ENCODE data around the gene SMIM45.

The SMIM45 gene

DNA sequence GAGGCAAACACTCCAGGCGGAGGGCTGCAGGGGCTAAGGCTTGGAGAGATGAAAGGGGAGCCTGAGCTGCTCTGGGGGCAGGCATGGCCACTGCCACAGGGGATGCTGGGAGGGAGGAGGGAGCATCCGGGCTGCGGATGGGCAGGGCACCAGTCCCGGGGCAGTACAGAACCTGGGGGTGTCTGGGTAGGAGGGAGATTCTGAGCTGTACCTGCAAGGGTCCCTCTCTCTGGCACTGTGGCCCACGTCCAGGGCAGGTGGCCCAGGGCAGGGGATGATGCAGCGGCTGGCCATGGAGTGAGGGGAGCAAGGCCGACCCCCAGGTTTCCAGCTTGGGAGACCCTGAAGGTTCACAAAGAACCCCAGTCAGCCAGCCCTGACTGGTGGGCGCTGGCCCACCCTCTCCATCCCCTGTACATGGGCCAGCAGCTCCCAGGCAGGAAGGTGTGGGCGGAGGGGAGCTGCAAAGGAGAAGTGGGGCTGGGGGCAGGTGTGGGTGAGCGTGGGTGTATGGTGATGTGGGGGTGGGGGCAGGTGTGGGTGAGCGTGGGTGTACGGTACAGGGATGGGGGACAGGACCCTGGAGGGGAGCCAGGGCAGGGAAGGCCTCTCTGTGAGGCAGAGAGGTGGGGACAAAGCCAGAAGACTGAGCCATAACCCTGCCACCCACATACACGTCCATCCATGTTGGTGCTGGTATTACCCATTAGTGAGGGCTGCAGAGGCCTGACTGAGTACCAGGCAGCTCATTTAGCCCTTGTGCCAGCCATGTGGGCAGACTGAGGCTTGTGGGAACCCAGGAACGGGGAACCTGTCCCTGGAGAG lies 23.1 kb upstream of the SMIM45 start:
- Histone ChIP-seq H3K9ac (ENCODE audit: low read length) (no peak overlapping the region), H3K27me3 (ENCODE audit: low read depth, low read length) (peaks cover 13% of the 10 kb centered on the region), H3K4me1 (ENCODE audit: low read length) (peaks cover 66% of the 10 kb centered on the region), H4K20me1 (ENCODE audit: insufficient read depth, low read length) (no peaks in the 10 kb centered on the region), H3K4me3 (ENCODE audit: low read length) (no peak overlapping the region), H3K36me3 (replicated peaks; ENCODE audit: low read depth, low read length) (no peaks in the 10 kb centered on the region), H3K79me2 (ENCODE audit: low read length) (no peaks in the 10 kb centered on the region), H3K4me2 (ENCODE audit: low read length) (0 out of 2 replicates have a peak overlapping the region, but pooled peaks have one; percentile 3), H2AFZ (ENCODE audit: low read depth, low read length) (no peak overlapping the region), H3K9me3 (ENCODE audit: insufficient read depth, low read length) (no peaks in the 10 kb centered on the region), H3K27ac (ENCODE audit: low read length) (peak overlapping the region; percentile 33; the same call in 1 of the 2 replicates)
- TF ChIP-seq, protein P1, sequence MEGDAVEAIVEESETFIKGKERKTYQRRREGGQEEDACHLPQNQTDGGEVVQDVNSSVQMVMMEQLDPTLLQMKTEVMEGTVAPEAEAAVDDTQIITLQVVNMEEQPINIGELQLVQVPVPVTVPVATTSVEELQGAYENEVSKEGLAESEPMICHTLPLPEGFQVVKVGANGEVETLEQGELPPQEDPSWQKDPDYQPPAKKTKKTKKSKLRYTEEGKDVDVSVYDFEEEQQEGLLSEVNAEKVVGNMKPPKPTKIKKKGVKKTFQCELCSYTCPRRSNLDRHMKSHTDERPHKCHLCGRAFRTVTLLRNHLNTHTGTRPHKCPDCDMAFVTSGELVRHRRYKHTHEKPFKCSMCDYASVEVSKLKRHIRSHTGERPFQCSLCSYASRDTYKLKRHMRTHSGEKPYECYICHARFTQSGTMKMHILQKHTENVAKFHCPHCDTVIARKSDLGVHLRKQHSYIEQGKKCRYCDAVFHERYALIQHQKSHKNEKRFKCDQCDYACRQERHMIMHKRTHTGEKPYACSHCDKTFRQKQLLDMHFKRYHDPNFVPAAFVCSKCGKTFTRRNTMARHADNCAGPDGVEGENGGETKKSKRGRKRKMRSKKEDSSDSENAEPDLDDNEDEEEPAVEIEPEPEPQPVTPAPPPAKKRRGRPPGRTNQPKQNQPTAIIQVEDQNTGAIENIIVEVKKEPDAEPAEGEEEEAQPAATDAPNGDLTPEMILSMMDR (IDR thresholded peaks at IDR 0.05; ENCODE audit: low read depth, low read length), result no peak

DNA sequence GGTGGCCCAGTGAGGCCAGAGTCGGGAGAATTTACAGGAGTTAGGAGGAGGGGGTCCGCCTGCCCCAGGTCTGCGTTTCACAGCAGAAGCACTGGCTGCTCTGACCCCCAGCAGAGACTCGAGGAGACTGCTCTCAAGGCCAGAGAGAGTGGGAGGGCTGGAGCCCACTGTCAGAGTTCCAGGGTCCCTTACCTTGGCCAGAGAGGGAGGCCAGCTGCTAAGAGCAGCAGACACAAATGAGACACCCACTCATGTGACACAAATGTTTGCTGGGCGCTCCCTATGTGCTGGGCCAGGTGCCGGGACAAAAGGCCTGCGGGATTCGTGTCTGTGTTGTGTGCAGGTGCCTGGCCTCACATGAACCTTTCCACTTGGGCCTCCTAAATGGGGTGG lies 22.5 kb upstream of the SMIM45 start:
- peaks cover 71% of the 10 kb centered on the region for H3K4me1 ChIP-seq (ENCODE audit: low read length)
- TF ChIP-seq, protein P1 (IDR thresholded peaks at IDR 0.05; ENCODE audit: low read depth, low read length), result no peak
- TF ChIP-seq EZH2phosphoT487 (IDR thresholded peaks at IDR 0.05; ENCODE audit: low read depth), result no peak
- no peak overlapping the region for H3K9ac ChIP-seq (ENCODE audit: low read length)
- peaks cover 4% of the 10 kb centered on the region for H3K36me3 ChIP-seq (replicated peaks; ENCODE audit: low read depth, low read length)
- H3K4me2 ChIP-seq (ENCODE audit: low read length), result 0 out of 2 replicates have a peak overlapping the region, but pooled peaks have one; percentile 3
- H4K20me1 ChIP-seq (ENCODE audit: insufficient read depth, low read length), result no peaks in the 10 kb centered on the region
- peak overlapping the region; percentile 33; the same call in 1 of the 2 replicates for H3K27ac ChIP-seq (ENCODE audit: low read length)
- H3K79me2 ChIP-seq (ENCODE audit: low read length), result no peaks in the 10 kb centered on the region
- H3K4me3 ChIP-seq (ENCODE audit: low read length), result no peak overlapping the region
- H2AFZ ChIP-seq (ENCODE audit: low read depth, low read length), result no peak overlapping the region
- peaks cover 13% of the 10 kb centered on the region for H3K27me3 ChIP-seq (ENCODE audit: low read depth, low read length)
- H3K9me3 ChIP-seq (ENCODE audit: insufficient read depth, low read length), result no peaks in the 10 kb centered on the region

DNA sequence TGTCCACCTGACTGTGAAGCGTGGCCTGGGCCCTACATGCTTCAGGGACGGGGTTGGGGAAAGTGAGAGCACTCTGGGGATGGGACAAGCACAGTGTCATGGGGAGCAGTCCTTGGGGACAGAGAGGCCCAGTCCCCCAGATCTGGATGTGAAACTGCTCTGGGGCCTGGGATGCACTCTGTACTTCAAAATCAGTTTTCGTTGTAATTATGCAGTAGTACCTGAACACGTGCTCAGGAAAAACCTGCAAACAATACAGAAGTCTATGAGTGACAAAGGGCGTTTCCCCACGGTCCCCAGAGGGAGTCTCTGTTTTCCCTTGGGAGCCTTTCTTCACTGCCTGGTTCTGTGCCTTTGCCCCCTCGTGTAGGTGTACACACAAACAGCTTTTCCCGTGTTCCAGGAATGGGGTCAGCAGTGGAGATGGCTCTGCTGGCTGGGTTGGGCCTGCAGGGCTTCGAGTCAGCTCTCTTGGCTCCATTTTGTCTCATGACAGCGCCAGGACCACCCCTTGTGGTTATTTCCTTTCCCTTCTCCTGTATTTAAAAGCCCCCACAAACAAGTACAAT lies 20.2 kb upstream of the SMIM45 start:
- Histone ChIP-seq H4K20me1 (ENCODE audit: insufficient read depth, low read length) (no peaks in the 10 kb centered on the region; the same call in 1 of the 2 replicates), H3K4me2 (ENCODE audit: low read length) (peak overlapping the region; percentile 48), H2AFZ (ENCODE audit: low read depth, low read length) (no peak overlapping the region), H3K27ac (ENCODE audit: low read length) (peak overlapping the region; percentile 51), H3K4me3 (ENCODE audit: low read length) (no peak overlapping the region), H3K9ac (ENCODE audit: low read length) (no peak overlapping the region; the same call in 1 of the 2 replicates), H3K27me3 (ENCODE audit: low read depth, low read length) (peaks cover 3% of the 10 kb centered on the region; the same call in 1 of the 2 replicates), H3K36me3 (replicated peaks; ENCODE audit: low read depth, low read length) (peaks cover 11% of the 10 kb centered on the region), H3K4me1 (ENCODE audit: low read length) (peaks cover 76% of the 10 kb centered on the region), H3K79me2 (ENCODE audit: low read length) (no peaks in the 10 kb centered on the region), H3K9me3 (ENCODE audit: insufficient read depth, low read length) (no peaks in the 10 kb centered on the region)
- TF ChIP-seq EZH2phosphoT487 (IDR thresholded peaks at IDR 0.05; ENCODE audit: low read depth), result no peak
- TF ChIP-seq, protein P1 (IDR thresholded peaks at IDR 0.05; ENCODE audit: low read depth, low read length), result no peak

DNA sequence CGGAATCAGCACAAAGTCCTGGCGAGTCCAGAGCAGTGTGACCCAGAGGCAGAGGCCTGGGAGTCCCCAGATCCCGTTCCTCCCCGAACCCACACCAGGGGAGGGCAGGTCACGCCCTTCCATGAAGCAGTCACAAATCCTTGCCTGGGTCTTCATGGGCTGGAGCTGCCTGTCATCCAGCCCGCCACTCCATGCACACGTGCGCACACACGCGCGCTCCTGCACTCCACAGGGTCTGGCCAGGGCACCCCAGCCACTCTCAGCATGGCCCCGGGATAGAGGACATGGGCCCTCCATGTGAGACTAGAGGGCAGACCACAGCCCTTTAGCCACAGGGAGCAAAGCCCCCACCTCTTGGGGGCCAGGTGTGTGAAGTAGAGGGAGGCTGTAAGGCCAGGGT lies 19.6 kb upstream of the SMIM45 start:
- peaks cover 76% of the 10 kb centered on the region for H3K4me1 ChIP-seq (ENCODE audit: low read length)
- H3K27ac ChIP-seq (ENCODE audit: low read length), result peak overlapping the region; percentile 51
- H3K36me3 ChIP-seq (replicated peaks; ENCODE audit: low read depth, low read length), result peaks cover 17% of the 10 kb centered on the region

More for the DNA sequence above, 19.6 kb upstream of the SMIM45 start:
- TF ChIP-seq EZH2phosphoT487 (IDR thresholded peaks at IDR 0.05; ENCODE audit: low read depth), result no peak
- TF ChIP-seq, protein P1 (IDR thresholded peaks at IDR 0.05; ENCODE audit: low read depth, low read length), result no peak
- no peaks in the 10 kb centered on the region; the same call in 1 of the 2 replicates for H4K20me1 ChIP-seq (ENCODE audit: insufficient read depth, low read length)
- H2AFZ ChIP-seq (ENCODE audit: low read depth, low read length), result no peak overlapping the region
- H3K4me3 ChIP-seq (ENCODE audit: low read length), result no peak overlapping the region
- H3K79me2 ChIP-seq (ENCODE audit: low read length), result no peaks in the 10 kb centered on the region
- peak overlapping the region; percentile 48; the same call in 1 of the 2 replicates for H3K4me2 ChIP-seq (ENCODE audit: low read length)
- no peaks in the 10 kb centered on the region; the same call in 1 of the 2 replicates for H3K27me3 ChIP-seq (ENCODE audit: low read depth, low read length)
- no peaks in the 10 kb centered on the region for H3K9me3 ChIP-seq (ENCODE audit: insufficient read depth, low read length)
- no peak overlapping the region for H3K9ac ChIP-seq (ENCODE audit: low read length)
